UCSD-AML1 (cell line): Measurements from ENCODE around the gene DLGAP1.
A peak's percentile ranks its signal among the peaks of the same experiment; 100 is the strongest.
"Not testable (repeated sequence)": the region's sequence is repeated elsewhere in the genome, so short reads cannot be mapped to it uniquely, and the experiment has no call there.

Source experiments
- DNase-seq: peaks from one replicate; lab custom pipeline; 2025; ENCODE audit not compliant: unreplicated experiment; lab: John Stamatoyannopoulos, UW

DLGAP1 gene

GRCh38 chr18:3597409-3598357, 857.4 kb downstream of the DLGAP1 start:
- DNase-seq, result no peak

- peak; percentile 70 for DNase-seq
Measured at GRCh38 chr18:3596637-3597384, 858.3 kb downstream of the DLGAP1 start.

GRCh38 chr18:3596324-3596636, 858.8 kb downstream of the DLGAP1 start:
- DNase-seq, result no peak

GRCh38 chr18:3595369-3596273, 859.5 kb downstream of the DLGAP1 start:
- DNase-seq, result peak; percentile 34

GRCh38 chr18:3594760-3595368, 860.2 kb downstream of the DLGAP1 start:
- DNase-seq, result peak; percentile 58

GRCh38 chr18:3593904-3594759, 861.0 kb downstream of the DLGAP1 start:
- DNase-seq, result peak; percentile 88

GRCh38 chr18:3593381-3593903, 861.7 kb downstream of the DLGAP1 start:
- peak; percentile 62 for DNase-seq

- no peak for DNase-seq
Measured at GRCh38 chr18:3592864-3593263, 862.2 kb downstream of the DLGAP1 start.

GRCh38 chr18:3590096-3590630, 864.9 kb downstream of the DLGAP1 start:
- no peak for DNase-seq

GRCh38 chr18:3585656-3586509, 869.2 kb downstream of the DLGAP1 start:
- peak; percentile 67 for DNase-seq

GRCh38 chr18:3584897-3585460, 870.1 kb downstream of the DLGAP1 start:
- DNase-seq, result peak; percentile 34

- DNase-seq, result no peak
Measured at GRCh38 chr18:3584266-3584861, 870.7 kb downstream of the DLGAP1 start.

- no peak for DNase-seq
Measured at GRCh38 chr18:3583873-3584247, 871.2 kb downstream of the DLGAP1 start.

- DNase-seq, result not testable (repeated sequence)
Measured at GRCh38 chr18:3583106-3583872, 871.8 kb downstream of the DLGAP1 start.

GRCh38 chr18:3581890-3582289, 873.2 kb downstream of the DLGAP1 start:
- no peak for DNase-seq

GRCh38 chr18:3580523-3581025, 874.5 kb downstream of the DLGAP1 start:
- not testable (repeated sequence) for DNase-seq

- no peak for DNase-seq
Measured at GRCh38 chr18:3579701-3580100, 875.4 kb downstream of the DLGAP1 start.
